Colonic mucosa (tissue), 4 donors: ENCODE results near the gene TPCN1. TPM values are rescaled to one million over a fixed set of nuclear protein-coding genes. Genes with fewer than 3 reads are reported as not detected.

Experiments used
- DNase-seq: peaks from one replicate; pipeline ENCODE4 v3.0.0-alpha.2; 2020
- H3K27ac ChIP-seq: fragments of 200-600 bp; one replicate; pipeline ENCODE4 v1.8.0; 2021
- H3K27me3 ChIP-seq: fragments of 200-600 bp; one replicate; pipeline ENCODE4 v1.8.0; 2021
- H3K36me3 ChIP-seq: fragments of 200-600 bp; one replicate; pipeline ENCODE4 v1.8.0; 2021
- H3K4me1 ChIP-seq: fragments of 200-600 bp; one replicate; pipeline ENCODE4 v1.8.0; 2021; ENCODE audit warnings: mild to moderate bottlenecking
- H3K4me3 ChIP-seq: fragments of 200-600 bp; one replicate; pipeline ENCODE4 v1.8.0; 2021
- H3K9ac ChIP-seq, 2 donors: one replicate each; pipeline ENCODE4 v1.7.0; 2013; ENCODE audit warnings: control low read depth in 2 of 2, low read depth in 2 of 2, low read length in 2 of 2
- H3K9me3 ChIP-seq: fragments of 200-600 bp; one replicate; pipeline ENCODE4 v1.8.0; 2021
- CTCF ChIP-seq: fragments of 200-600 bp; IDR thresholded peaks from one replicate; pipeline ENCODE4 v1.8.0; 2022; ENCODE audit warnings: antibody characterized with exemption, mild to moderate bottlenecking
- intact Hi-C: fragments of 100-400 bp; cut with DNase I; formaldehyde crosslinking; loops from one replicate; pipeline ENCODE4 v1.14.1; 2022
- total RNA-seq, 2 donors: library from RNA; stranded (reverse); fragmentation: NEBNext Ultra II Directional in 1 of 2; extraction: Animal tissue kit (Norgen Biotek cat#: 25700) in 1 of 2; gene quantifications; one replicate each; pipeline ENCODE4 v1.2.1, GENCODE V29; 2021
- donor health status: healthy.
- donor health status: DM: no; HTN: no; CAD: no.
- donor health status: DM: no; HTN: no; CAD: no.

Gene TPCN1
- total RNA-seq, 2 donors from 2014 or later: 55.5 to 85.6 TPM

DNA sequence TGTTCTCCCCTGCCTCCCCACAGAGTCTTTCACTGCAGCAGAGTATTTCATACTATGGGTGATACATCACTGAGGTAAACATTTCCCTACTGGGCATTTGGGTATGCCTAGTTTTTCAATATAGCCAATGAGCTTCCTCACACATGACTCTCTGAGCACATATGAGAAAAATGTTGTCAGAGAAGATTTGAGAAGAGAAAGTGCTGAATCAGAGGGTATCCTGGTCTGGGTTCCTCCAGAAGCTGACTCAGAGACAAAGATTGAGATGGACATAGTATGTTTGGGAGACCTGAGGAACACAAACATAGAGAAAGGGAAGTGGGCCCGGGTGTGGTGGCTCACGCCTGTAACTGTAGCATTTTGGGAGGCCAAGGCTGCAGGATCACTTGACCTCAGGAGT is 101.1 kb downstream of the TPCN1 start:
- Histone ChIP-seq H3K4me1 (no peaks in the 10 kb centered on the region), H3K9me3 (no peaks in the 10 kb centered on the region), H3K9ac (no peak overlapping the region), H3K27ac (no peak overlapping the region), H3K4me3 (no peak overlapping the region), H3K27me3 (no peaks in the 10 kb centered on the region), H3K36me3 (peaks cover 12% of the 10 kb centered on the region)
- TF ChIP-seq CTCF: no peak
- DNase-seq: no peak
- intact Hi-C loops: no loop called here

GRCh38 chr12:113325916-113326315 is 104.7 kb downstream of the TPCN1 start:
- Histone ChIP-seq H3K4me3 (no peak overlapping the region), H3K27me3 (no peaks in the 10 kb centered on the region), H3K27ac (peak overlapping the region; percentile 3), H3K4me1 (no peaks in the 10 kb centered on the region), H3K36me3 (no peaks in the 10 kb centered on the region), H3K9me3 (no peaks in the 10 kb centered on the region), H3K9ac (no peak overlapping the region)
- TF ChIP-seq CTCF: no peak
- DNase-seq: peak; percentile 31
- intact Hi-C loops: no loop called here

DNA sequence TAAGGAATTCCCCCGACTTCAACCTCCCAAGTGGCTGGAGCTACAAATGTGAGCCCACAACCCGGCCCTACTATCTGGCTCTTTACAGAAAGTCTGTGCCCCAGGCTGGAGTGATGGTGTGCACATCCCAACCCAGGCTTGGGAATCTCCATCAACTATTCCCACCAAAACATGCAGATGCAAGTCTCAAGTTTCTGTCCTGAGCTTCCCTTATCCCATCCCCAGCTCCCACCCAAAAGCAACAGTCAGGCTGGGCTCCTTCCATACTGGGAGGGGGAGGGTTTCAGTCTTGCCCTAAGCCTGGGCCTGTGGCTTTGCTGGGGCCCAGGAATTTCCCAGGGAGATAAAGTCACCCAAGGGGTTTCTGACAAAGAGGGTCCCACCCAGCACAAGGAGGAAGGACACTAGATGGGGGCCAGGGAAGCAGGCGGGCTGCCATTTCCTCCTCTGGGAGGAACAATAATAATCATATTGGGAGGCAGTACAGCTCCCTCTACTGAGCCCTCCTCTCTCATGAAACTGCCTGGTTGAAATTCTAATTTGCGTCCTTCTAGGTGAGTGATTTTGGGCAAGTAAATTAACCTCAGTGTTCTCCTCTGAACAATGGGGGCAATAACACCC is 105.6 kb downstream of the TPCN1 start:
- DNase-seq: no peak
- H3K9ac ChIP-seq: no peak overlapping the region
- no peaks in the 10 kb centered on the region for H3K9me3 ChIP-seq
- H3K27ac ChIP-seq: peak overlapping the region; percentile 3
- no peaks in the 10 kb centered on the region for H3K4me1 ChIP-seq
- no peak overlapping the region for H3K4me3 ChIP-seq
- H3K27me3 ChIP-seq: no peaks in the 10 kb centered on the region
- no peak for TF ChIP-seq CTCF
- H3K36me3 ChIP-seq: no peaks in the 10 kb centered on the region
- intact Hi-C loops: no loop called here

DNA sequence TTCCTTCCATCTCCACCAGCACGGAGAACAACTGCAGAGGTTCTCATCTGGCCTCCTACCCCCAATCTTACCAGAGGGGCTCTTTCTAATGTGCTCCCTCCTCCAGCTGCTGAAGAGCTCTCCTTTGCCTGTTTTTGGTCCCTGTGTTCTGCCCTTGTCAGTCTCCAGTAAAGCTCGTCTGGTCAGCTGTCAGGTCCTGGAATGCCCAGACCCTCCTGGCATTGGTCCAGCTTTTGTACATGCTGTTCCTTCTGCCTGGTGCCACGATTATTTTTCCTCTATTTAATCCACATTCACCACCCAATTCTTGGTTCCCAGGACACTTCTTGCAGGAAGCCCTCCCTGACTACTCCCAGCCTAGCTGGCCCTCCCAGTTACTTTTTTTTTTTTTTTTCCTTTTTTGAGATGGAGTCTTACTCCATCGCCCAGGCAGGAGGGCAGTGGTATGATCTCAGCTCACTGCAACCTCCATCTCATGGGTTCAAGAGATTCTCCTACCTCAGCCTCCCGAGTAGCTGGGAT is 107.2 kb downstream of the TPCN1 start:
- H3K4me3 ChIP-seq: no peak overlapping the region
- H3K27ac ChIP-seq: no peak overlapping the region
- TF ChIP-seq CTCF: no peak
- intact Hi-C loops: no loop called here
- DNase-seq: no peak
- H3K9me3 ChIP-seq: no peaks in the 10 kb centered on the region
- no peak overlapping the region for H3K9ac ChIP-seq
- no peaks in the 10 kb centered on the region for H3K27me3 ChIP-seq
- H3K36me3 ChIP-seq: no peaks in the 10 kb centered on the region
- H3K4me1 ChIP-seq: no peaks in the 10 kb centered on the region

DNA sequence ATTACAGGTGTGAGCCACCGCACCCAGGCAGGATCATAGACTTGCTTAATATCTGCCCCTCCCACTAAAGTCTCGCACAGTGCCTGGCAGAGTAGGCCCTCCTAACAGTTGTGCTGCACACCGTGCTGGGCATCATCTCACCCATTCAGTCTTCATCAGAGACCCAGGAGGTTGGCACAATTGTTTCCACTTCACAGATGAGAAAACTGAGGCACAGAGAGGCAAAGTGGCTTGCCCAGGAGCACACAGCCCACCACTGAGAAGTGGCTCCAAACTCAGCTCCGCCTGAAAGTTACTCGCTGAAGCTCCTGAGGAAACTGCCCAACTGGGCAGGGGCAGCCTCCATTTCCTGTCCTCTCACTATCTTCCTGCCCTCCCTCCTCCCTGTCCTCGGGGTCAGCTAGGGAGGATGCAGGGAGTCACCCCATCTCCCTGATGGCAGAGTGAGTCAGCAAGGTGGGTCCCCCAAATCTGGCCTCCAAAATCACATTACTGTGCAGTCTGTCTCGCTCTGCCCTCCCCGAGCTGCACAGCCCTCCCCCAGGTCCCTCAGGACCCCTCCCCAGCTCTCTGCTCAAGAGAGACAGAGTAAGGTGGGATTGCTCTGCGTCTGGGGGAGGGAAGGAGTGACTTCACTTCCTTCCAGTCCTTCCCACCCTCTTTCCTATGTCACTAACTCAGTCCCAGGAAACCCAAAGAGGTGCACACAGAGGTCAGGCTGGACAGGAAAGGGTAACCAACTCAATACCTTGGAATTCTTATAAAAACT is 107.9 kb downstream of the TPCN1 start:
- no peak for TF ChIP-seq CTCF
- DNase-seq: no peak
- Histone ChIP-seq H3K9ac (no peak overlapping the region), H3K27me3 (no peaks in the 10 kb centered on the region), H3K36me3 (no peaks in the 10 kb centered on the region), H3K4me1 (no peaks in the 10 kb centered on the region), H3K9me3 (no peaks in the 10 kb centered on the region), H3K4me3 (no peak overlapping the region), H3K27ac (no peak overlapping the region)
- intact Hi-C loops: no loop called here
